Spleen (tissue), 7 donors: ENCODE measurements around the gene PLCB3.

ENCODE experiments used
- CTCF ChIP-seq, 11 experiments: fragments of 200-600 bp in 7 of 11; fragments of 450-650 bp in 4 of 11; sonication (generic) in 4 of 11; IDR thresholded peaks in 8 of 11; conservative IDR thresholded peaks in 3 of 11; 1 replicate in 7 of 11; 2 replicates in 4 of 11; pipeline versions ENCODE4 v1.4.0 to v1.8.0; 2016 to 2021; ENCODE audit warnings: antibody characterized with exemption in 11 of 11, inconsistent platforms in 4 of 11, mild to moderate bottlenecking in 1 of 11
- POLR2A ChIP-seq, 3 donors: fragments of 450-650 bp; IDR thresholded peaks; one replicate each; pipeline ENCODE4 v1.5.1; 2017; ENCODE audit warnings: antibody characterized with exemption in 3 of 3, mild to moderate bottlenecking in 1 of 3
- donor health status: DM: no; HTN: no; CAD: no; lungs with moderate emphysema.
- donor health status: DM: no; HTN: no; CAD: no.
- donor health status: DM: no; HTN: no; CAD: no.

GRCh38 chr11:64220798-64221197 lies 30.5 kb upstream of the PLCB3 start:
- TF ChIP-seq POLR2A (IDR thresholded peaks at IDR 0.05), result no peak
- no peak for TF ChIP-seq CTCF (IDR thresholded peaks at IDR 0.05 in 8 of 11, conservative IDR thresholded peaks at IDR 0.05 in 3 of 11)
